ENCODE data around the gene LMF1. TPM values are rescaled to one million over a fixed set of nuclear protein-coding genes. Genes with fewer than 3 reads are reported as not detected.

The LMF1 gene
- total and polyA plus RNA-seq, 2 of the 8 experiments (the other 6 are each of a cell fraction or from before 2014, with no cell fraction given): 3.5 to 9.1 TPM

- TF ChIP-seq RBBP5 (IDR thresholded peaks at IDR 0.05; ENCODE audit: borderline replicate concordance, low read depth, low read length): no peak
- TF ChIP-seq CHD1 (IDR thresholded peaks at IDR 0.05; ENCODE audit: low read depth, low read length): no peak
- no peak for TF ChIP-seq E2F6 (IDR thresholded peaks at IDR 0.05)
- no peak for TF ChIP-seq TCF12 (IDR thresholded peaks at IDR 0.05; ENCODE audit: low read depth, low read length)
- no peak for TF ChIP-seq POLR2A (IDR thresholded peaks at IDR 0.05; ENCODE audit: control extremely low read depth in 1 of 2, low read depth in 2 of 2, low read length in 2 of 2)
Observed at GRCh38 chr16:930511-930910, 40.3 kb downstream of the LMF1 start (continued).

All from H1 (cell line).